Brain microvascular endothelial cell (primary cell): ENCODE data around the gene SLC35A3.

ENCODE experiments used
- DNase-seq: peaks from one replicate; pipeline ENCODE4 v3.0.0-alpha.2; 2020
- H3K27ac ChIP-seq: fragments of 250-450 bp; sonication (Bioruptor Pico); 2 replicates; pipeline ENCODE4 v1.5.1; 2020; ENCODE audit warnings: mild to moderate bottlenecking, moderate library complexity
- H3K27me3 ChIP-seq: fragments of 250-450 bp; sonication (Bioruptor Pico); replicated peaks from 2 replicates; pipeline ENCODE4 v1.5.1; 2020; ENCODE audit warnings: mild to moderate bottlenecking
- H3K36me3 ChIP-seq: fragments of 250-450 bp; sonication (Bioruptor Pico); replicated peaks from 2 replicates; pipeline ENCODE4 v1.5.1; 2020; ENCODE audit warnings: mild to moderate bottlenecking
- H3K4me3 ChIP-seq: 2 replicates; pipeline ENCODE4 v1.5.1; 2011; ENCODE audit warnings: low read depth, mild to moderate bottlenecking, control low read depth, low read length, moderate library complexity
- CTCF ChIP-seq: IDR thresholded peaks from 2 replicates; pipeline ENCODE4 v1.5.1; 2011; ENCODE audit warnings: low read depth, mild to moderate bottlenecking, moderate library complexity, low read length, control low read depth, inconsistent platforms; ENCODE audit errors: missing control alignments
- in situ Hi-C: cut with HindIII; loops from 2 replicates; pipeline ENCODE4 v1.10.0; 2017; ENCODE audit warnings: low sequenced_read_pairs, low pct_ligation_motif_present

The SLC35A3 gene

GRCh38 chr1:100051401-100051800 is 81.6 kb downstream of the SLC35A3 start:
- no peak for DNase-seq
- TF ChIP-seq CTCF, result no peak
- H3K4me3 ChIP-seq, result no peak overlapping the region
- H3K36me3 ChIP-seq, result peaks cover 3% of the 10 kb centered on the region
- no peaks in the 10 kb centered on the region for H3K27me3 ChIP-seq
- in situ Hi-C loops, result no loop called here
- H3K27ac ChIP-seq, result no peak overlapping the region

- no peak for TF ChIP-seq CTCF
- in situ Hi-C loops, result no loop called here
- no peak overlapping the region for H3K27ac ChIP-seq
- H3K27me3 ChIP-seq, result no peaks in the 10 kb centered on the region
- H3K36me3 ChIP-seq, result peaks cover 3% of the 10 kb centered on the region
- H3K4me3 ChIP-seq, result no peak overlapping the region
- DNase-seq, result no peak
These were observed 82.1 kb downstream of the SLC35A3 start for GRCh38 chr1:100051893-100052292.

- DNase-seq, result no peak
- in situ Hi-C loops, result no loop called here
- no peak overlapping the region for H3K4me3 ChIP-seq
- H3K36me3 ChIP-seq, result peaks cover 3% of the 10 kb centered on the region
- H3K27ac ChIP-seq, result no peak overlapping the region
- H3K27me3 ChIP-seq, result no peaks in the 10 kb centered on the region
- TF ChIP-seq CTCF, result no peak
These were observed 83.3 kb downstream of the SLC35A3 start for GRCh38 chr1:100053119-100053518.

- H3K4me3 ChIP-seq, result no peak overlapping the region
- in situ Hi-C loops, result no loop called here
- peaks cover 3% of the 10 kb centered on the region for H3K36me3 ChIP-seq
- TF ChIP-seq CTCF, result no peak
- H3K27me3 ChIP-seq, result no peaks in the 10 kb centered on the region
- H3K27ac ChIP-seq, result no peak overlapping the region
- no peak for DNase-seq
These were observed 83.9 kb downstream of the SLC35A3 start for GRCh38 chr1:100053727-100054126.

- no peak for DNase-seq
- peaks cover 18% of the 10 kb centered on the region for H3K36me3 ChIP-seq
- H3K27me3 ChIP-seq, result no peaks in the 10 kb centered on the region
- no peak overlapping the region for H3K27ac ChIP-seq
- TF ChIP-seq CTCF, result no peak
- in situ Hi-C loops, result no loop called here
- H3K4me3 ChIP-seq, result no peak overlapping the region
These were observed 91.9 kb downstream of the SLC35A3 start for GRCh38 chr1:100061681-100062080.

GRCh38 chr1:100065183-100065968 is 95.6 kb downstream of the SLC35A3 start:
- Histone ChIP-seq H3K27ac (no peak overlapping the region), H3K36me3 (peaks cover 21% of the 10 kb centered on the region), H3K27me3 (no peaks in the 10 kb centered on the region), H3K4me3 (no peak overlapping the region)
- TF ChIP-seq CTCF, result no peak
- DNase-seq, result no peak
- in situ Hi-C loops, result no loop called here
